Measurements from ENCODE around the gene HOMER3.

HOMER3 gene

DNA sequence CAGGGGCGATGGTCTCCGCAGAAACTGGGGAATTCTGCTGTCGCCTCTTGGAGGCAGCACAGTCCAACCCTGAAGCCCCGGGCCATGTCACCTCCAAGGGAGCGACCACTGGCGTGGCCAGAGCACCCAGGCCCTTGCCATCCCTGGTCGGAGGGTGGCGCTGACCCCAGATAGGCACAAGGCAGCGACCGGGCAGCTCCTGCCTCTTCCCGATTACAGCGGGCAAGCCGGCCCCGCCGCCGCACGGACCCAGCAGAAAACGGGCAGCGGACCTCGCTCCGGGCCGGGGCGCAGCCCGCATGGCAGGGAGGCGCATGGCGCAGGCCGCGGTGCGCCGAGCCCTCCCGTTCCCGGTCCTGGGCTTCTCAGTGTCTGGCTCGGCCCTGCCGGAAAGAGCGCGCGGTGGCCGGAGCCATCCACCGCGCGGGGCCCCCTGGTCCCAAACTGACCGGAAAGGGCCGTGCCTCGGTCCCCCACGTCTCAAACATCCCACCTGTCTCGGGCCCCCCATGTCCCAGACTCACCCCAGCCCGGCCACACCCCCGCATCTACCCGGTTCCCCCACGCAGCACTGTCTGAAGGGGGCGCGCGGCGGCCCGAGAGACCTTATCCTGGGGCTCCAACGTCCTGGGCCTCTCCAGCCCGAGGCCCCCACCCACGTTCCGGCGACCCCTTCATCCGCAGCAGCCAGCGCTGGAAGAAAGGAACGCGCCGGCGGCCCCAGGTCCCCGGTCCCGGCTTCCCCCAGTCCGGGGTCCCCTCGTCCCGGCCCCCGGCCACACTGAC is 45.8 kb downstream of the HOMER3 start:
- TF ChIP-seq, protein P1, sequence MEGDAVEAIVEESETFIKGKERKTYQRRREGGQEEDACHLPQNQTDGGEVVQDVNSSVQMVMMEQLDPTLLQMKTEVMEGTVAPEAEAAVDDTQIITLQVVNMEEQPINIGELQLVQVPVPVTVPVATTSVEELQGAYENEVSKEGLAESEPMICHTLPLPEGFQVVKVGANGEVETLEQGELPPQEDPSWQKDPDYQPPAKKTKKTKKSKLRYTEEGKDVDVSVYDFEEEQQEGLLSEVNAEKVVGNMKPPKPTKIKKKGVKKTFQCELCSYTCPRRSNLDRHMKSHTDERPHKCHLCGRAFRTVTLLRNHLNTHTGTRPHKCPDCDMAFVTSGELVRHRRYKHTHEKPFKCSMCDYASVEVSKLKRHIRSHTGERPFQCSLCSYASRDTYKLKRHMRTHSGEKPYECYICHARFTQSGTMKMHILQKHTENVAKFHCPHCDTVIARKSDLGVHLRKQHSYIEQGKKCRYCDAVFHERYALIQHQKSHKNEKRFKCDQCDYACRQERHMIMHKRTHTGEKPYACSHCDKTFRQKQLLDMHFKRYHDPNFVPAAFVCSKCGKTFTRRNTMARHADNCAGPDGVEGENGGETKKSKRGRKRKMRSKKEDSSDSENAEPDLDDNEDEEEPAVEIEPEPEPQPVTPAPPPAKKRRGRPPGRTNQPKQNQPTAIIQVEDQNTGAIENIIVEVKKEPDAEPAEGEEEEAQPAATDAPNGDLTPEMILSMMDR (IDR thresholded peaks at IDR 0.05; ENCODE audit: extremely low read depth, missing control alignments) = no peak

DNA sequence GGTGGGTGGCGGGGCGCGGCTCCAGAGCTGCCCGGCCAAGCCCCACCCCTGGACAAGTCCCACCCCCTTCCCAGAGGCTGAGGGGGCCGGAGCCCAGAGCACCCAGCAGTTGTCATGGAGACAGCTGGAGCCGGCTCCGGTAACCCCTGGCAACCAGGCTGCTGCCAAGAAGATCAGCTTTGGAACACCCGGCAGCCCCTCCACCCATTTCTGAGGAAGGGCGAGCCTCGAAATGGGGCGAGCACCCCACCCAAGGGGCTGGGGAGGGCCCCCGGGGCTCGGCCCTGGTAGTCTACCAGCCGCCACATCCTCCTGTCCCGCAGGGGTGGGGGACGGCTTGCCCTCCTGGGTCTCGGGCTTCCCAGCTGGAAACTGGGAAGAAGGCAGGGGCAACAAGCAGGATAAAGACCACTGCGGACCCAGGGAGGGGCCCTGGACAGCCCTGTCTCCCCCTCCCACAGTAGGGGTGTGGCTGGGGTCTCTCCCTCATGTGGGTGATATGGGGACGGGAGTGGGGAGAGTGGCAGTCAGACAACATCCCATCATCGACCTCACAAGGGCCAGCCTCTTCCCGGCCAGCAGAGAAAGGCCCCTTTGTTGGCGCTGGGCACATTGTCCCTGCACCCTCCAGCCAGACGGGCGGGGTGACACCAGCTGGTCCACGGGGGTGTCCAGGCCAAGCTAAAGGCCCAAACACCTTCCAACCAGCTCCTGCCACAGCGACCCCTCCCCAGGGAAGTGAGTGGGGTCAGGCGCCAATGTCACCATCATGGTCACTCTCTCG is 46.6 kb downstream of the HOMER3 start:
- TF ChIP-seq, protein P1 (IDR thresholded peaks at IDR 0.05; ENCODE audit: extremely low read depth, missing control alignments) = no peak
- DNase-seq (ENCODE audit: low spot score) = peak; percentile 54

More for the DNA sequence above, 45.8 kb downstream of the HOMER3 start:
- DNase-seq (ENCODE audit: low spot score) = peak; percentile 77

DNA sequence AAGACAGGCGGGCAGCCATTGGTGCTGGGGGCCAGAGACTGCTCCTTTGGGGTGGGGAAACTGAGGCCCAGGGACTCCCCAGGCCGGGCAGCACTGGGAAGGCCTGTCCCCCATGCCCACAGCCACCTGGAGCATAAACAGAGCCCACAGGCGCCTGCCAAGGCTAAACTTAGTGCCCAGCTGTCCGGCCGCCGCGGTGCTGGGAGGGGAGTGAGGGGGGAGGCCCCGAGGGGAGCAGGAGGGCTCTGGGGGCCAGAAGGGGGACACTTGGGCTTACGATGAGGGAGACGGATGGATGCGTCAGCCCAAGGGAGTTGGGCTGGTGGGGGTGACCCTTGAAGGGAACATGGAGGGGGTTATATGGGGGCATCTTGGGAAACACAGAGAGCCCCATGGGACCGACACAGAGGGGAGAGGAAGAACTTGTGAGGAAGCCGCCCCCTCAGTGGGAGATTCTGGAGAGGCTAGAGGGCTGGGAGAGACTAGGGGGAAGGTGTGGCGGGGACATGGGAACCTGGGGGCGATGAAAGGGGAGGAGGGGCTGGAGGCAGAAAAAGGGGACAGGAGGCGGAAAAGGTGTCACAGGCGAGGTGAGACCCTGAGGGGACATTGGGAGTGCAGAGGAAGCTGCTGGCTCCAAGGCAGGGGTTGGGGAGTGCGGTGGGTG is 47.3 kb downstream of the HOMER3 start:
- TF ChIP-seq, protein P1 (IDR thresholded peaks at IDR 0.05; ENCODE audit: extremely low read depth, missing control alignments) = no peak
- no peak for DNase-seq (ENCODE audit: low spot score)

DNA sequence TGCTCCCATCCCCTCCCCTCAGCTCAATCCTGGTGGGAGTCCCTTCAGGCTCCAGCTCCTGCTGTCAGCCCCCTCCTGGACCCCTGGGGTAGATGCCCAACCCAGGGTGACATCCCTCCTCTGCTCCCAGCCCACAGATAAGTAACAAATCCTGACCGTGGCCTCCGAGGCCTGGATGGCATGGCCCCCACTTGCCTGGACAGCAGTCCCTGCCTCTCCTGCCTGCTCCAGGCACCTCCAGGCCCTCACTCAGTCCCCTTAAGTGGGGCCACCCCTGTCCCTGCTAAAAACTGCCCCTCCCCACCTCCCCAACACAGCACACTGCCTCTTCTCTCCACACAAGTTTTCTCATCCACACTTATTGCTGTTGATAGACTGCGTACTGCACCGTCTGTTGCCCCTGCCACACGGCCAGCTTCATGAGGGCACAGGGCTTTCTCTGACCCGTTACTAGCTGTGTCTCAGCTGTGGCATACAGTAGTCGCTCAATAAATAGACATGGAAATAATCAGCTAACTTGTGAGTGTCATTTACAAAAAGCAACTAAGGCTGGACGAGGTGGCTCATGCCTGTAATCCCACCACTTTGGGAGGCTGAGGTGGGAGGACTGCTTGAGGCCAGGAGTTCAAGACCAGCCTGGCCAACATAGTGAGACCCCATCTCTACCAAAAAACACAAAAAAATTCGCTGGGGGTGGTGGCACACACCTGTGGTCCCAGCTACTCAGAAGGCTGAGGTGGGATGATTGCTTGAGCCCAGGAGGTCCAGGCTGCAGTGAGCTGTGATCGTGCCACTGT is 50.9 kb downstream of the HOMER3 start:
- TF ChIP-seq, protein P1 (IDR thresholded peaks at IDR 0.05; ENCODE audit: extremely low read depth, missing control alignments) = no peak
- no peak for DNase-seq (ENCODE audit: low spot score)

DNA sequence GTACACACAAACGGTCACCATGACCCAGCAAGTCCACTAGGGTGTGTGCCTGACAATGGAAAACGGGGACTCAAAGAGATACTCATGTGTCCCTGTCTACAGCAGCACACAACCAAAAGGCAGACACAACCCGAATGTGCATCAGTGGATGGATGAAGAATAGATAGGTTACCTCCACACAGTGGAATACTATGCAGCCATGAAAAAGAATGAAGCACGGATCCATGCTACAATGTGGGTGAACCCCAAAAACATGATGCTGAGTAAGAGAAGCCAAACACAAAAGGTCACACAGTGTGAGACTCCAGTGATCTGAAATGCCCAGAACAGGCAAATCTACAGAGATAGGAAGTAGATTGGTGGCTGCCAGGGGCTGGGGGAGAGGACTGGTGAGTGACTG is 54.0 kb downstream of the HOMER3 start:
- TF ChIP-seq, protein P1 (IDR thresholded peaks at IDR 0.05; ENCODE audit: extremely low read depth, missing control alignments) = no peak
- no peak for DNase-seq (ENCODE audit: low spot score)

DNA sequence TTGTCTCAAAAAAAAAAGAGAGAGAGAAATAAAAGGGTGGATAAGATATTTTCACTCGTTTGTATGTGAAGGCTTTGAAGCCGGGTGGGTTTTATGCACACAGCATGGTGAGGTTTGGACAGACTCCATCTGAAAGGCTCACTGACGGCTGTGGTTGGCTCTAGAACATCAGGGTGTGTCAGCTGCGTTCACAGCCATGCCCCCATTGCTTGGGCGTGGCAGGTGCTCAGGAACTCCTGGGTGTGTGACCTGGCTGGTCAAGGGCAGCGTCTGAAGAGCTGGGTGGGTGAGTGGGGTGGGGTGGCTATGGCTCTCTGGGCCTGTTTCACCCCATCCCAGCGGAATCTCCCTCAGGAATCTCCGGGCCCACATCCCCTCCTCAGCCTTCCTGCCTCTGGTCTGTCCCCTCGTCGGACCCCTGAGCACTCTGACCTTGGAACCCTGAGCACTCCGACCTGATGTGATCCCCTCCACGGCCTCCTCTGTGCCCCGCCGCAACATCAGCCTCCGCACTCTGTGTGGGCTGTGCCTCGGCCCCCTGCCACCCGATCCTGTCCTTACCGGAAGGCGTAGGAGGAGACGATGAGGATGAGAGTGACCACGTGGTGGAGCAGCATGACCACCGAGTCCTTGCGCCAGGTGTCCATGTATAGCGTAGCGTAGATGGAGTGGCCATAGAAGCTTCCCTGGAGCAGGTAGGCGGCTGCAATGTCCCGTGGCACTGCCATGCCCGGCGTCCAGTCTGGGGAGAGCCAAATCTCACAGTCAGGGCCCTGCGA is 57.3 kb downstream of the HOMER3 start:
- TF ChIP-seq, protein P1 (IDR thresholded peaks at IDR 0.05; ENCODE audit: extremely low read depth, missing control alignments) = no peak
- DNase-seq (ENCODE audit: low spot score) = no peak
